ENCODE measurements around the gene RPL32. TPM values are rescaled to one million over a fixed set of nuclear protein-coding genes. Genes with fewer than 3 reads are reported as not detected.

The RPL32 gene
- polyA plus RNA-seq, 1 of the 3 experiments (the other 2 are of a cell fraction) = 2,311 TPM

DNA sequence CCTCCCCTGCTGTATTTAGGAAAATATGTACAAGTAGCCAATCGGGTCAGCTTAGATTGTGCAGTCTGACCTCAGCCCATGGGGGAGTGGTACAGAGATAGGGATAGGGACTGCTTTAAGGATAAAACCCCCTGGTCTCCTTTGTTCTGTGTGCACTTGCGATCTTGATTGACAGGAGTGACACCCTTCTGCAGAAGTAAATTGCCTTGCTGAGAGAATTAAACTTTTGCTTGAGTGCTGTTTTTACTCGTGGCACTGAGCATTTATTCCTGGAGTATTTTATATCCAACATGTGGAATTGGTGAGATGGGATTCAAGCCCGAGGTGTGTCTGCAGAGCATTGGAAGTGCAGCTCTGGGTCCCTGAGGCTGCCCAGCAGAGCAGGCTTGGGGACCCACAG is 23.9 kb upstream of the RPL32 start:
- ChIA-PET CTCF (interaction anchor here (1.3 to 13.3 kb wide), 2 partner anchors 13 to 26 kb away, joined by 4 to 150 read pairs; no protein-coding TSS in a partner anchor), POLR2A (no interaction called here)
- Histone ChIP-seq H3K36me3 (replicated peaks in 1 of 2; ENCODE audit: control insufficient read depth in 1 of 2, insufficient read depth in 2 of 2, low read length in 1 of 2) (no peaks in the 10 kb centered on the region), H3K9me2 (no peaks in the 10 kb centered on the region), H3K27me3 (ENCODE audit: insufficient read depth) (no peaks in the 10 kb centered on the region), H4K20me1 (ENCODE audit: insufficient read depth) (no peaks in the 10 kb centered on the region), H3K4me1 (ENCODE audit: control insufficient read depth in 1 of 2, insufficient read depth in 2 of 2, low read depth in 1 of 2, low read length in 1 of 2) (peaks cover 0 to 6% of the 10 kb centered on the region in 2 experiments; a peak in 1 of 4 replicates), H3K9ac (no peak overlapping the region), H3K79me2 (ENCODE audit: insufficient read depth) (no peaks in the 10 kb centered on the region), H3K9me3 (no peaks in the 10 kb centered on the region), H3K4me2 (no peak overlapping the region), H3F3A (replicated peaks; ENCODE audit: insufficient read depth) (no peaks in the 10 kb centered on the region), H2AFZ (ENCODE audit: low read depth) (no peak overlapping the region), H3K4me3 (ENCODE audit: low read depth in 2 of 2, low read length in 1 of 2) (no peak overlapping the region), H3K27ac (ENCODE audit: low read depth in 2 of 2, low read length in 1 of 2) (no peak overlapping the region)
- 31% methylated on average over 4 of the region's 4 CpGs for WGBS (ENCODE audit: low lambda C conversion rate)
- TF ChIP-seq SIN3A (IDR thresholded peaks at IDR 0.05; ENCODE audit: borderline replicate concordance, low read depth, low read length) (no peak), MAX (IDR thresholded peaks at IDR 0.05; ENCODE audit: low read depth) (no peak), NFIC (IDR thresholded peaks at IDR 0.05; ENCODE audit: borderline replicate concordance) (no peak), POLR2AphosphoS5 (IDR thresholded peaks at IDR 0.05; ENCODE audit: low read depth, low read length) (no peak), NRF1 (IDR thresholded peaks at IDR 0.05; ENCODE audit: low read depth, low read length) (no peak), YY1 (IDR thresholded peaks at IDR 0.05; ENCODE audit: low read depth) (no peak), EZH2phosphoT487 (IDR thresholded peaks at IDR 0.05; ENCODE audit: borderline replicate concordance, low read depth) (no peak), TAF1 (IDR thresholded peaks at IDR 0.05; ENCODE audit: borderline replicate concordance, low read depth, low read length) (no peak), ELF1 (IDR thresholded peaks at IDR 0.05) (no peak), IRF3 (IDR thresholded peaks at IDR 0.05; ENCODE audit: low read depth, low read length) (no peak), USF1 (IDR thresholded peaks at IDR 0.05; ENCODE audit: borderline replicate concordance, low read depth) (no peak), GATA2 (CRISPR knock-in tag; IDR thresholded peaks at IDR 0.05) (no peak), CHD2 (IDR thresholded peaks at IDR 0.05; ENCODE audit: low read length, partially characterized antibody) (no peak), SMC3 (IDR thresholded peaks at IDR 0.05; ENCODE audit: low read depth, low read length) (no peak), FOXJ3 (CRISPR knock-in tag; IDR thresholded peaks at IDR 0.05) (no peak), RCOR1 (IDR thresholded peaks at IDR 0.05; ENCODE audit: low read length) (no peak), EP300 (IDR thresholded peaks at IDR 0.05; ENCODE audit: borderline replicate concordance in 1 of 2, low read depth in 1 of 2, low read length in 1 of 2) (no peak), TCF12 (IDR thresholded peaks at IDR 0.05) (no peak), RXRA (IDR thresholded peaks at IDR 0.05; ENCODE audit: borderline replicate concordance, low read depth) (no peak), JUND (IDR thresholded peaks at IDR 0.05) (no peak)
- no peak for DNase-seq

All from SK-N-SH (cell line).